ENCODE measurements around the gene NPDC1.

NPDC1 gene

GRCh38 chr9:137023157-137023556 is 22.8 kb downstream of the NPDC1 start:
- no peak for DNase-seq

- no peak for DNase-seq
Observed at GRCh38 chr9:137022662-137023008, 23.3 kb downstream of the NPDC1 start.

- peak; percentile 72 for DNase-seq
Observed at GRCh38 chr9:137021979-137022661, 23.9 kb downstream of the NPDC1 start.

- no peak for DNase-seq
Observed at GRCh38 chr9:137021568-137021978, 24.4 kb downstream of the NPDC1 start.

- no peak for DNase-seq
Observed at GRCh38 chr9:137020771-137021567, 25.0 kb downstream of the NPDC1 start.

- no peak for DNase-seq
Observed at GRCh38 chr9:137019891-137020683, 25.9 kb downstream of the NPDC1 start.

DNA sequence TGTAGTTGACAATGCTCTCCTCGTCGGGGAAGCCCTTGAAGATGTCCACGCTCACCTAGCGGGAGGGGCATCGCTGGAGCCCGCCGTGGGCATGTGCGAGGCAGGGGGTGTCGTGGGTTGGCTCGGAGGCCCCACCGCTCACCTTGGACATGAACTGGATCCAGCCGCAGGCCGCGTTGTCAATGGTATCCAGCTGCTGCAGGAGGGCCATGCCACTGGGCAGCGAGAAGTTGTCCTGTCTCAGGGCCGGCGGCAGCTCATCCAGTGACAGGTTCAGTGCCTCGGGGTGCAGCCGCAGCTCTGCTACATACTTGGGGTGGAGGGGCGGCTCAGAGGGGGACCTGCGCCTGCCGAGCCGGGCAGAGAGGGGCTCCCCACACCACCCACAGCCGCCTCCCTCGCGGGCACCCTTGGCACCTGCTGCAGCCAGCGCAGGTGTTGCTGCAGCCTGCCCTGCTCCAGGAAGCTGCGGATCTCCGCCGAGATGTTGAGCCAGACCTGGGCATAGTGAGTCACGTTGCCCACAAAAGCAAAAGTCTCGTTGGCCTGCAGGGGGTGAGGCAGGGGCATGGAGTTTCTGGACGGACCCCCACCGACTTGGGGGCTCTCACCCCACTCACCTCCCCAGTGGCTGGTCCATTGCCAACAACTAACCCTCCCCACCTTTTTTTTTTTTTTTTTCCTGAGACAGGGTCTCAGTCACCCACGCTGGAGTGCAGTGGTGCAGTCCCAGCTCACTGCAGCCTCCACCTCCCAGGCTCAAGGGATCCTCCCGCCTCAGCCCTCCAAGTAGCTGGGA is 27.0 kb downstream of the NPDC1 start:
- no peak for DNase-seq

GRCh38 chr9:137017791-137018497 is 28.0 kb downstream of the NPDC1 start:
- no peak for DNase-seq

- no peak for DNase-seq
Observed at GRCh38 chr9:137017071-137017470, 28.9 kb downstream of the NPDC1 start.

GRCh38 chr9:137016436-137016835 is 29.5 kb downstream of the NPDC1 start:
- DNase-seq: no peak

- no peak for DNase-seq
Observed at GRCh38 chr9:137015976-137016375, 30.0 kb downstream of the NPDC1 start.

- no peak for DNase-seq
Observed at GRCh38 chr9:137015540-137015930, 30.4 kb downstream of the NPDC1 start.

DNA sequence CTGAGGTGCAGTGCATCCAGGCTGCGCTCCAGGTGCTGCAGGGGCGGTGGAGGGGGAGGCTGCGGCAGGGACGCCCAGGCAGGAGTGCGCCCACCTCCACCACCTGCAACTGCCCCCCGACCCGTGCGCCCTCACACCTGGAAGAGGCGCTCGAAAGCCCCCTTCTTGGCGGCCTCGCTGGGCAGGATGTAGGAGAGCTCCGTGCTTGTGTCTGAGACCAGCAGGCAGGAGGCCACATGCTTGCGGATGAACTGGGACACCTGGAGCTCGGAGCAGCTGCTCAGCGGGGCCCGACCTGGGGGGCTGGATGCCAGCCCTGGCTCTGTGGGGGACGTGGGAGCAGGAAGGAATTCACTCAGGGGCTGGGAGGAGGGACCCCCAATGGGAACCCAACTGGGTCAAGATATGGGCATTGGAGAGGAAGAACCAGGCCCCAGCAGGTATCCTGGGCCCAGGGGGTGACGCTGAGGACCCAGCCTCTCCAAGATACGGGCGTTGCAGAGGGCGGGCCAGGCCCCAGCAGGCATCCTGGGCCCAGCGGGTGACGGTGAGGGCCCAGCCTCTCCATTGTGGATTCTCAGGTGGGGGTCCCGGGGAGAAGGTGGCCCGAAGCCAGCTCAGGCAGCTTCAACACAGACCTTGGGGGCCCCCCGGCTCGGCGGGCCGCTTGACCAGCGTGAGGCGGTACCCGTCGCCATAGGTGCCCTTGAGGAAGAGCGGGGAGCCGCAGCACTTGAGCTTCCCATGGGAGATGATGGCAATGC is 31.0 kb downstream of the NPDC1 start:
- no peak for DNase-seq

DNA sequence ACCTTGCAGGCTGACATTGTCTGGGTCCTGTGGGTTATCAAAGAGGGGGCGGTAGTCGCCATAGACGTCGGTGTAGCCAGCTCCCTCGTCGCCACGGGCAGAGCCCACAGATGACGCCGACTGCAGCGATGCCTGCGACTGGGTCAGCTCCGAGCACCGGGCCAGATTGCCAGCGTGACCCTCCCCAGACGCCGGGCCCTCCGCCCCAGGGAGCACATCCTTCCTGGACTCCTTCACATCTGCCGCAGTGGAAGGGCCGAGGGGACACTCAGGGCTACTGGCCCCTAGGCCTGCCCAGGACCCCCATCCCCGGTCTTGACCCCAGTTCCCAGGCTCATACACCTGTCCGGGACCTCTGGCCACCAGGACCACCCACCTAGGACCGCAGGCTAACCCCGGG is 31.8 kb downstream of the NPDC1 start:
- no peak for DNase-seq

- DNase-seq: no peak
Observed at GRCh38 chr9:137013571-137013940, 32.4 kb downstream of the NPDC1 start.

GRCh38 chr9:137012694-137013570 is 33.0 kb downstream of the NPDC1 start:
- no peak for DNase-seq

DNA sequence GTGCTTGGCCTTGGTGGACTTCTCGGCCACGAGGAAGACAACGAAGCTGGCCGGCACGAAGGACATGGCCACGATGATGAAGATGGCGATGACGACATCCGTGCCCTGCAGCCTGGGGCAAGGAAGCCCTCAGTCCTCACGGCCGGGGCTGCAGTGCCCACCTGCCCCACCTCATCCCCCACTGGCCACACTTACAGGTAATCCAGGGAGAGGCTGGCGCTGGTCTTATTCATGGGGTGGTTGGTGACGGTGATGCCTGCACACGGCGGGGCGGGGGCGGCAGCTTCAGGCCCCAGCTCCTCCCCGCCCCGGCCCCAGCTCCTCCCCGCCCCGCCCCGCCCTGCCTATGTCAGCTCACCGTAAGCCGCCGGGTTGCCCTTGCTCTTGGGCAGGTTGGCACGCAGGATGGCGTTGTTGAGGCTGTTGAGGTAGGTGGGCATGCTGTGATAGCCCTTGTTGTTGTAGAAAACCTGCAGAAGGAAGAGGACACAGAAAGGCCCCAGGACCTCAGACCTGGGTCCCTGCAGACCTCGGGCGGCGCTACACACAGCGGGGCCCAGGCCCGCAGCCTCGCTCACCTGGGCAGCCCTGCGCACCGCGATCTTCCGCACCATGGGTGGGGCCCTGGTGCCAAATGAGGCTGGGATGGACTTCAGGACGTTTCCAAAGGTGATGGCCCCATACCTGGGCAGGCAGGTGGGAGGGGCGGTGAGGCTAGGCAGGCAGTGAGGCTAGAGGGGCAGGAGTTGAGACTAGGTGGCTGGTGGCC is 33.9 kb downstream of the NPDC1 start:
- no peak for DNase-seq

DNA sequence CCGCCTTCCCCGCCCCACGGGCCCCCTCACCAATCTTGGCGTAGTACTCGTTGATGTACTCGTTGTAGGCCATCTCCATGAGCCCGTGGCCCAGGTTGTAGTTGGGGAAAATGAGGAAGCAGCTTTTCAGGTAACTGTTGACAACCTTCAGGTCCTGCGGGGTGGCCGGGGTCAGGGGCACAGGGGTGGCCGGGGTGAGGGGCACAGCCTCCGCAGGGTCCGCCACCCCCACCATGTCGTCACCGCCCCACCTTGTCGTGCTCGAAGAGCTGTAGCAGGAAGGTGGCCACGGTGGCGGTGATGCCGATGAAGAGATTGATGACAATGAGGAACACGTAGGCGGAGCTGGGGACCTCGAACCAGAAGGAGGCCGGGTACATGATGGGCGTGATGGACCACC is 34.8 kb downstream of the NPDC1 start:
- no peak for DNase-seq

- DNase-seq: no peak
Observed at GRCh38 chr9:137009938-137010732, 35.8 kb downstream of the NPDC1 start.
